ENCODE measurements around the gene CYB561D1.
"Not testable (repeated sequence)": the region's sequence is repeated elsewhere in the genome, so short reads cannot be mapped to it uniquely, and the experiment has no call there.

CYB561D1 gene

GRCh38 chr1:109470245-109470644 is 23.6 kb upstream of the CYB561D1 start:
- Histone ChIP-seq H3K36me3 (ENCODE audit: control insufficient read depth, insufficient read depth, low read length) (no peaks in the 10 kb centered on the region), H3K27me3 (ENCODE audit: control insufficient read depth, insufficient read depth, low read length) (peaks cover 24% of the 10 kb centered on the region), H3K9ac (ENCODE audit: low read depth, low read length) (no peak overlapping the region), H3K4me3 (ENCODE audit: low read depth, low read length) (no peak overlapping the region), H3K9me3 (ENCODE audit: control insufficient read depth, insufficient read depth, low read length) (no peaks in the 10 kb centered on the region), H3K4me1 (ENCODE audit: control insufficient read depth, insufficient read depth, low read length) (peaks cover 14% of the 10 kb centered on the region)

GRCh38 chr1:109472779-109473178 is 21.1 kb upstream of the CYB561D1 start:
- peaks cover 10% of the 10 kb centered on the region for H3K27me3 ChIP-seq (ENCODE audit: control insufficient read depth, insufficient read depth, low read length)

GRCh38 chr1:109473284-109474057 is 20.4 kb upstream of the CYB561D1 start:
- not testable (repeated sequence) for H3K27me3 ChIP-seq (ENCODE audit: control insufficient read depth, insufficient read depth, low read length)

More at GRCh38 chr1:109472779-109473178, 21.1 kb upstream of the CYB561D1 start:
- no peak overlapping the region for H3K9ac ChIP-seq (ENCODE audit: low read depth, low read length)
- H3K36me3 ChIP-seq (ENCODE audit: control insufficient read depth, insufficient read depth, low read length) = no peaks in the 10 kb centered on the region
- H3K9me3 ChIP-seq (ENCODE audit: control insufficient read depth, insufficient read depth, low read length) = no peaks in the 10 kb centered on the region
- H3K4me3 ChIP-seq (ENCODE audit: low read depth, low read length) = no peak overlapping the region
- peaks cover 12% of the 10 kb centered on the region for H3K4me1 ChIP-seq (ENCODE audit: control insufficient read depth, insufficient read depth, low read length)

GRCh38 chr1:109474697-109475096 is 19.2 kb upstream of the CYB561D1 start:
- no peak overlapping the region for H3K9ac ChIP-seq (ENCODE audit: low read depth, low read length)
- no peak overlapping the region for H3K4me3 ChIP-seq (ENCODE audit: low read depth, low read length)
- no peaks in the 10 kb centered on the region for H3K9me3 ChIP-seq (ENCODE audit: control insufficient read depth, insufficient read depth, low read length)
- H3K4me1 ChIP-seq (ENCODE audit: control insufficient read depth, insufficient read depth, low read length) = no peaks in the 10 kb centered on the region
- no peaks in the 10 kb centered on the region for H3K27me3 ChIP-seq (ENCODE audit: control insufficient read depth, insufficient read depth, low read length)
- H3K36me3 ChIP-seq (ENCODE audit: control insufficient read depth, insufficient read depth, low read length) = no peaks in the 10 kb centered on the region

More at GRCh38 chr1:109473284-109474057, 20.4 kb upstream of the CYB561D1 start:
- H3K4me1 ChIP-seq (ENCODE audit: control insufficient read depth, insufficient read depth, low read length); H3K36me3 ChIP-seq (ENCODE audit: control insufficient read depth, insufficient read depth, low read length); H3K4me3 ChIP-seq (ENCODE audit: low read depth, low read length); H3K9ac ChIP-seq (ENCODE audit: low read depth, low read length); H3K9me3 ChIP-seq (ENCODE audit: control insufficient read depth, insufficient read depth, low read length): not testable (repeated sequence)

GRCh38 chr1:109475261-109475660 is 18.6 kb upstream of the CYB561D1 start:
- H3K9me3 ChIP-seq (ENCODE audit: control insufficient read depth, insufficient read depth, low read length) = no peaks in the 10 kb centered on the region
- H3K4me1 ChIP-seq (ENCODE audit: control insufficient read depth, insufficient read depth, low read length) = no peaks in the 10 kb centered on the region
- no peak overlapping the region for H3K9ac ChIP-seq (ENCODE audit: low read depth, low read length)
- H3K27me3 ChIP-seq (ENCODE audit: control insufficient read depth, insufficient read depth, low read length) = no peaks in the 10 kb centered on the region
- H3K36me3 ChIP-seq (ENCODE audit: control insufficient read depth, insufficient read depth, low read length) = no peaks in the 10 kb centered on the region
- H3K4me3 ChIP-seq (ENCODE audit: low read depth, low read length) = no peak overlapping the region

- Histone ChIP-seq H3K9me3 (ENCODE audit: control insufficient read depth, insufficient read depth, low read length) (no peaks in the 10 kb centered on the region), H3K27me3 (ENCODE audit: control insufficient read depth, insufficient read depth, low read length) (no peaks in the 10 kb centered on the region), H3K4me1 (ENCODE audit: control insufficient read depth, insufficient read depth, low read length) (no peaks in the 10 kb centered on the region), H3K36me3 (ENCODE audit: control insufficient read depth, insufficient read depth, low read length) (no peaks in the 10 kb centered on the region), H3K9ac (ENCODE audit: low read depth, low read length) (no peak overlapping the region), H3K4me3 (ENCODE audit: low read depth, low read length) (no peak overlapping the region)
These were observed 17.1 kb upstream of the CYB561D1 start for GRCh38 chr1:109476825-109477224.

- no peaks in the 10 kb centered on the region for H3K4me1 ChIP-seq (ENCODE audit: control insufficient read depth, insufficient read depth, low read length)
- H3K4me3 ChIP-seq (ENCODE audit: low read depth, low read length) = no peak overlapping the region
- H3K9me3 ChIP-seq (ENCODE audit: control insufficient read depth, insufficient read depth, low read length) = no peaks in the 10 kb centered on the region
- no peak overlapping the region for H3K9ac ChIP-seq (ENCODE audit: low read depth, low read length)
- H3K36me3 ChIP-seq (ENCODE audit: control insufficient read depth, insufficient read depth, low read length) = no peaks in the 10 kb centered on the region
- H3K27me3 ChIP-seq (ENCODE audit: control insufficient read depth, insufficient read depth, low read length) = peaks cover 2% of the 10 kb centered on the region
These were observed 16.1 kb upstream of the CYB561D1 start for GRCh38 chr1:109477821-109478220.

- H3K4me3 ChIP-seq (ENCODE audit: low read depth, low read length) = no peak overlapping the region
- no peak overlapping the region for H3K9ac ChIP-seq (ENCODE audit: low read depth, low read length)
- no peaks in the 10 kb centered on the region for H3K36me3 ChIP-seq (ENCODE audit: control insufficient read depth, insufficient read depth, low read length)
- no peaks in the 10 kb centered on the region for H3K4me1 ChIP-seq (ENCODE audit: control insufficient read depth, insufficient read depth, low read length)
- no peaks in the 10 kb centered on the region for H3K9me3 ChIP-seq (ENCODE audit: control insufficient read depth, insufficient read depth, low read length)
- peaks cover 2% of the 10 kb centered on the region for H3K27me3 ChIP-seq (ENCODE audit: control insufficient read depth, insufficient read depth, low read length)
These were observed 15.1 kb upstream of the CYB561D1 start for GRCh38 chr1:109478806-109479205.

- Histone ChIP-seq H3K9ac (ENCODE audit: low read depth, low read length) (no peak overlapping the region), H3K4me1 (ENCODE audit: control insufficient read depth, insufficient read depth, low read length) (no peaks in the 10 kb centered on the region), H3K4me3 (ENCODE audit: low read depth, low read length) (no peak overlapping the region), H3K36me3 (ENCODE audit: control insufficient read depth, insufficient read depth, low read length) (no peaks in the 10 kb centered on the region), H3K27me3 (ENCODE audit: control insufficient read depth, insufficient read depth, low read length) (peaks cover 2% of the 10 kb centered on the region), H3K9me3 (ENCODE audit: control insufficient read depth, insufficient read depth, low read length) (no peaks in the 10 kb centered on the region)
These were observed 14.6 kb upstream of the CYB561D1 start for GRCh38 chr1:109479311-109479710.

- no peaks in the 10 kb centered on the region for H3K36me3 ChIP-seq (ENCODE audit: control insufficient read depth, insufficient read depth, low read length)
- no peak overlapping the region for H3K4me3 ChIP-seq (ENCODE audit: low read depth, low read length)
- H3K4me1 ChIP-seq (ENCODE audit: control insufficient read depth, insufficient read depth, low read length) = no peaks in the 10 kb centered on the region
- H3K27me3 ChIP-seq (ENCODE audit: control insufficient read depth, insufficient read depth, low read length) = peaks cover 2% of the 10 kb centered on the region
- no peak overlapping the region for H3K9ac ChIP-seq (ENCODE audit: low read depth, low read length)
- H3K9me3 ChIP-seq (ENCODE audit: control insufficient read depth, insufficient read depth, low read length) = no peaks in the 10 kb centered on the region
These were observed 14.0 kb upstream of the CYB561D1 start for GRCh38 chr1:109479901-109480300.

- Histone ChIP-seq H3K36me3 (ENCODE audit: control insufficient read depth, insufficient read depth, low read length) (peaks cover 4% of the 10 kb centered on the region), H3K27me3 (ENCODE audit: control insufficient read depth, insufficient read depth, low read length) (peaks cover 2% of the 10 kb centered on the region), H3K4me3 (ENCODE audit: low read depth, low read length) (no peak overlapping the region), H3K4me1 (ENCODE audit: control insufficient read depth, insufficient read depth, low read length) (peaks cover 3% of the 10 kb centered on the region), H3K9ac (ENCODE audit: low read depth, low read length) (no peak overlapping the region), H3K9me3 (ENCODE audit: control insufficient read depth, insufficient read depth, low read length) (no peaks in the 10 kb centered on the region)
These were observed 12.2 kb upstream of the CYB561D1 start for GRCh38 chr1:109481646-109482045.

- Histone ChIP-seq H3K9me3 (ENCODE audit: control insufficient read depth, insufficient read depth, low read length) (no peaks in the 10 kb centered on the region), H3K36me3 (ENCODE audit: control insufficient read depth, insufficient read depth, low read length) (peaks cover 4% of the 10 kb centered on the region), H3K4me1 (ENCODE audit: control insufficient read depth, insufficient read depth, low read length) (peaks cover 3% of the 10 kb centered on the region), H3K9ac (ENCODE audit: low read depth, low read length) (no peak overlapping the region), H3K27me3 (ENCODE audit: control insufficient read depth, insufficient read depth, low read length) (peaks cover 2% of the 10 kb centered on the region), H3K4me3 (ENCODE audit: low read depth, low read length) (no peak overlapping the region)
These were observed 11.7 kb upstream of the CYB561D1 start for GRCh38 chr1:109482242-109482641.
